ENCODE measurements around the gene SYK.

DNA sequence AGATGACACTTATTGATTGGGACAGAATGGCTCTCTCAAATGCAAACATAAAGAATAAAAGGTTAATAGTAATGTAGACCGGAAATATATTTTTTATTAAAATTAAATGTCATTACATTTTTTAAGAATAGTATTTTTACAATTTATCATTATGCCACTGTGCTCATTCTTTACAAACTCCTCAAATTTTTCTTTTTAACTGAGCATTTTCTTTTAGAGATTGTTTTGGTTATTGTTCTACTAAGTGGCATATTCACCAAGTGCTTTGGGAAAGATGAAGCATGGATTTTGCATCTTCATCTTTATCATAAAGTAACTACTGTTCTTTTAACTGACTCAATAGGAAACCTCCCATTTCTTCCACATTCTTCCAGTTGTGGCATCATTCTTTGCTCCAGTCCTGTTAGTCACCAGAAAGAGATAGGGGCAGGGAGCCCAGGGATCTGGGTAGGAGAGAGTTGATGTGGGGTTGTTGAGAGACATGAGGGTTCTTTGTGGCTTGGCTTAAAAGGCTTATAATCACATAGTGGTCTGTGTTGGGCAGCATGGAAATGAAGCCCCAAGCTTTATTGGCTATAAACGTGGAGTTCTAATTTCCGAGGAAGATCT lies 69.8 kb downstream of the SYK start:
- TF ChIP-seq EZH2phosphoT487 (IDR thresholded peaks at IDR 0.05; ENCODE audit: borderline replicate concordance), result no peak
- TF ChIP-seq, protein P1, sequence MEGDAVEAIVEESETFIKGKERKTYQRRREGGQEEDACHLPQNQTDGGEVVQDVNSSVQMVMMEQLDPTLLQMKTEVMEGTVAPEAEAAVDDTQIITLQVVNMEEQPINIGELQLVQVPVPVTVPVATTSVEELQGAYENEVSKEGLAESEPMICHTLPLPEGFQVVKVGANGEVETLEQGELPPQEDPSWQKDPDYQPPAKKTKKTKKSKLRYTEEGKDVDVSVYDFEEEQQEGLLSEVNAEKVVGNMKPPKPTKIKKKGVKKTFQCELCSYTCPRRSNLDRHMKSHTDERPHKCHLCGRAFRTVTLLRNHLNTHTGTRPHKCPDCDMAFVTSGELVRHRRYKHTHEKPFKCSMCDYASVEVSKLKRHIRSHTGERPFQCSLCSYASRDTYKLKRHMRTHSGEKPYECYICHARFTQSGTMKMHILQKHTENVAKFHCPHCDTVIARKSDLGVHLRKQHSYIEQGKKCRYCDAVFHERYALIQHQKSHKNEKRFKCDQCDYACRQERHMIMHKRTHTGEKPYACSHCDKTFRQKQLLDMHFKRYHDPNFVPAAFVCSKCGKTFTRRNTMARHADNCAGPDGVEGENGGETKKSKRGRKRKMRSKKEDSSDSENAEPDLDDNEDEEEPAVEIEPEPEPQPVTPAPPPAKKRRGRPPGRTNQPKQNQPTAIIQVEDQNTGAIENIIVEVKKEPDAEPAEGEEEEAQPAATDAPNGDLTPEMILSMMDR (IDR thresholded peaks at IDR 0.05 in 2 of 3, conservative IDR thresholded peaks at IDR 0.05 in 1 of 3; ENCODE audit: borderline replicate concordance in 1 of 3, insufficient read depth in 1 of 3, low read depth in 2 of 3, low read length in 2 of 3), result no peak
- no peak for TF ChIP-seq SRF (IDR thresholded peaks at IDR 0.05; ENCODE audit: low read depth)
- TF ChIP-seq YY1 (IDR thresholded peaks at IDR 0.05; ENCODE audit: extremely low read depth, insufficient replicate concordance, low read depth, low read length), result no peak
- TF ChIP-seq, protein P2, sequence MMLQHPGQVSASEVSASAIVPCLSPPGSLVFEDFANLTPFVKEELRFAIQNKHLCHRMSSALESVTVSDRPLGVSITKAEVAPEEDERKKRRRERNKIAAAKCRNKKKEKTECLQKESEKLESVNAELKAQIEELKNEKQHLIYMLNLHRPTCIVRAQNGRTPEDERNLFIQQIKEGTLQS (IDR thresholded peaks at IDR 0.05), result no peak
- no peak for TF ChIP-seq EGR1 (IDR thresholded peaks at IDR 0.05; ENCODE audit: low read depth)
- no peak for TF ChIP-seq SP1 (IDR thresholded peaks at IDR 0.05; ENCODE audit: low read depth)

All from HCT116 (cell line).